Colonic mucosa (tissue), 4 donors: ENCODE measurements around the gene NDUFS6. TPM values are rescaled to one million over a fixed set of nuclear protein-coding genes. Genes with fewer than 3 reads are reported as not detected.

ENCODE experiments used
- DNase-seq: peaks from one replicate; pipeline ENCODE4 v3.0.0-alpha.2; 2020
- H3K27ac ChIP-seq: fragments of 200-600 bp; one replicate; pipeline ENCODE4 v1.8.0; 2021
- H3K27me3 ChIP-seq: fragments of 200-600 bp; one replicate; pipeline ENCODE4 v1.8.0; 2021
- H3K36me3 ChIP-seq: fragments of 200-600 bp; one replicate; pipeline ENCODE4 v1.8.0; 2021
- H3K4me1 ChIP-seq: fragments of 200-600 bp; one replicate; pipeline ENCODE4 v1.8.0; 2021; ENCODE audit warnings: mild to moderate bottlenecking
- H3K4me3 ChIP-seq: fragments of 200-600 bp; one replicate; pipeline ENCODE4 v1.8.0; 2021
- H3K9ac ChIP-seq, 2 donors: one replicate each; pipeline ENCODE4 v1.7.0; 2013; ENCODE audit warnings: control low read depth in 2 of 2, low read depth in 2 of 2, low read length in 2 of 2
- H3K9me3 ChIP-seq: fragments of 200-600 bp; one replicate; pipeline ENCODE4 v1.8.0; 2021
- CTCF ChIP-seq: fragments of 200-600 bp; IDR thresholded peaks from one replicate; pipeline ENCODE4 v1.8.0; 2022; ENCODE audit warnings: antibody characterized with exemption, mild to moderate bottlenecking
- intact Hi-C: fragments of 100-400 bp; cut with DNase I; formaldehyde crosslinking; loops from one replicate; pipeline ENCODE4 v1.14.1; 2022
- total RNA-seq, 2 donors: library from RNA; stranded (reverse); fragmentation: NEBNext Ultra II Directional in 1 of 2; extraction: Animal tissue kit (Norgen Biotek cat#: 25700) in 1 of 2; gene quantifications; one replicate each; pipeline ENCODE4 v1.2.1, GENCODE V29; 2021
- donor health status: healthy.
- donor health status: DM: no; HTN: no; CAD: no.
- donor health status: DM: no; HTN: no; CAD: no.

The NDUFS6 gene
- total RNA-seq, 2 donors from 2014 or later = 43.2 to 70.7 TPM

- H3K27me3 ChIP-seq = no peaks in the 10 kb centered on the region
- TF ChIP-seq CTCF = no peak
- peaks cover 4% of the 10 kb centered on the region for H3K4me1 ChIP-seq
- H3K27ac ChIP-seq = peak overlapping the region; percentile 80
- DNase-seq = peak; percentile 38
- peak overlapping the region; percentile 81 for H3K4me3 ChIP-seq
- H3K36me3 ChIP-seq = peaks cover under 1% of the 10 kb centered on the region
- H3K9ac ChIP-seq = peak overlapping the region; percentile 82 to 85
- intact Hi-C loops = no loop called here
- no peaks in the 10 kb centered on the region for H3K9me3 ChIP-seq
These were observed 560 bp upstream of the NDUFS6 start for GRCh38 chr5:1800472-1801221.

GRCh38 chr5:1801967-1802295 lies 724 bp downstream of the NDUFS6 start:
- no peaks in the 10 kb centered on the region for H3K27me3 ChIP-seq
- intact Hi-C loops = no loop called here
- peak overlapping the region; percentile 82 to 89 for H3K9ac ChIP-seq
- H3K27ac ChIP-seq = peak overlapping the region; percentile 80
- H3K4me3 ChIP-seq = peak overlapping the region; percentile 81
- no peak for TF ChIP-seq CTCF
- no peaks in the 10 kb centered on the region for H3K9me3 ChIP-seq
- H3K4me1 ChIP-seq = peaks cover 4% of the 10 kb centered on the region
- peaks cover 6% of the 10 kb centered on the region for H3K36me3 ChIP-seq
- peak; percentile 37 for DNase-seq

GRCh38 chr5:1803192-1803591 lies 2.0 kb downstream of the NDUFS6 start:
- Histone ChIP-seq H3K9me3 (no peaks in the 10 kb centered on the region), H3K4me1 (peaks cover 4% of the 10 kb centered on the region), H3K27ac (no peak overlapping the region), H3K36me3 (peaks cover 6% of the 10 kb centered on the region), H3K27me3 (no peaks in the 10 kb centered on the region), H3K4me3 (no peak overlapping the region), H3K9ac (no peak overlapping the region)
- TF ChIP-seq CTCF = no peak
- no peak for DNase-seq
- intact Hi-C loops = no loop called here

- H3K4me3 ChIP-seq = no peak overlapping the region
- H3K9me3 ChIP-seq = no peaks in the 10 kb centered on the region
- no peak for TF ChIP-seq CTCF
- H3K9ac ChIP-seq = no peak overlapping the region
- peaks cover 6% of the 10 kb centered on the region for H3K36me3 ChIP-seq
- intact Hi-C loops = no loop called here
- H3K27me3 ChIP-seq = no peaks in the 10 kb centered on the region
- DNase-seq = no peak
- H3K4me1 ChIP-seq = no peaks in the 10 kb centered on the region
- H3K27ac ChIP-seq = no peak overlapping the region
These were observed 2.9 kb downstream of the NDUFS6 start for GRCh38 chr5:1804001-1804690.

- Histone ChIP-seq H3K9ac (no peak overlapping the region), H3K9me3 (no peaks in the 10 kb centered on the region), H3K27me3 (no peaks in the 10 kb centered on the region), H3K4me1 (no peaks in the 10 kb centered on the region), H3K4me3 (no peak overlapping the region), H3K27ac (no peak overlapping the region), H3K36me3 (peaks cover 6% of the 10 kb centered on the region)
- no peak for TF ChIP-seq CTCF
- intact Hi-C loops = no loop called here
- DNase-seq = no peak
These were observed 4.1 kb downstream of the NDUFS6 start for GRCh38 chr5:1805326-1805725.
